AG04450 (cell line): ENCODE measurements around the gene PPP2R2C. TPM values are rescaled to one million over a fixed set of nuclear protein-coding genes. Genes with fewer than 3 reads are reported as not detected.

ENCODE experiments used
- CTCF ChIA-PET: fragments of 300-600, 350-600 bp; formaldehyde crosslinking; extraction: SDS; loops from one replicate; lab custom pipeline; 2022; ENCODE audit warnings: antibody characterized with exemption, inconsistent platforms; lab: Charles Lee
- POLR2A ChIA-PET: fragments of 350-600 bp; formaldehyde crosslinking; extraction: SDS; loops from one replicate; lab custom pipeline; 2021; ENCODE audit warnings: antibody characterized with exemption, inconsistent platforms; lab: Yijun Ruan, JAX
- DNase-seq: peaks from one replicate; pipeline ENCODE4 v3.0.0-alpha.2; 2011; ENCODE audit warnings: low read depth, low spot score
- H3K27ac ChIP-seq: one replicate; pipeline ENCODE4 v1.5.1; 2012; ENCODE audit warnings: low read depth, low read length, control low read depth
- H3K27me3 ChIP-seq: one replicate; pipeline ENCODE4 v1.6.0; 2012; ENCODE audit warnings: low read length; ENCODE audit not compliant: control insufficient read depth, insufficient read depth
- H3K4me3 ChIP-seq: 2 replicates; pipeline ENCODE4 v1.5.1; 2011; ENCODE audit warnings: mild to moderate bottlenecking, low read depth, low read length, control low read depth
- H3K9me3 ChIP-seq: 2 replicates; pipeline ENCODE4 v1.5.1; 2012; ENCODE audit warnings: low read length; ENCODE audit not compliant: control insufficient read depth, insufficient read depth
- polyA plus RNA-seq: library from polyadenylated mRNA; depleted of rRNA; stranded (reverse); fragments of >200 nt; gene quantifications from 2 replicates; pipeline ENCODE4 v1.2.3, GENCODE V29; 2011
- TF ChIP-seq, protein P1 (sequence below): IDR thresholded peaks from 2 replicates; pipeline ENCODE4 v1.5.1; 2011; ENCODE audit warnings: low read depth, low read length, control low read depth, inconsistent platforms

Gene PPP2R2C
- polyA plus RNA-seq, 1 experiment, result 0.07 TPM

DNA sequence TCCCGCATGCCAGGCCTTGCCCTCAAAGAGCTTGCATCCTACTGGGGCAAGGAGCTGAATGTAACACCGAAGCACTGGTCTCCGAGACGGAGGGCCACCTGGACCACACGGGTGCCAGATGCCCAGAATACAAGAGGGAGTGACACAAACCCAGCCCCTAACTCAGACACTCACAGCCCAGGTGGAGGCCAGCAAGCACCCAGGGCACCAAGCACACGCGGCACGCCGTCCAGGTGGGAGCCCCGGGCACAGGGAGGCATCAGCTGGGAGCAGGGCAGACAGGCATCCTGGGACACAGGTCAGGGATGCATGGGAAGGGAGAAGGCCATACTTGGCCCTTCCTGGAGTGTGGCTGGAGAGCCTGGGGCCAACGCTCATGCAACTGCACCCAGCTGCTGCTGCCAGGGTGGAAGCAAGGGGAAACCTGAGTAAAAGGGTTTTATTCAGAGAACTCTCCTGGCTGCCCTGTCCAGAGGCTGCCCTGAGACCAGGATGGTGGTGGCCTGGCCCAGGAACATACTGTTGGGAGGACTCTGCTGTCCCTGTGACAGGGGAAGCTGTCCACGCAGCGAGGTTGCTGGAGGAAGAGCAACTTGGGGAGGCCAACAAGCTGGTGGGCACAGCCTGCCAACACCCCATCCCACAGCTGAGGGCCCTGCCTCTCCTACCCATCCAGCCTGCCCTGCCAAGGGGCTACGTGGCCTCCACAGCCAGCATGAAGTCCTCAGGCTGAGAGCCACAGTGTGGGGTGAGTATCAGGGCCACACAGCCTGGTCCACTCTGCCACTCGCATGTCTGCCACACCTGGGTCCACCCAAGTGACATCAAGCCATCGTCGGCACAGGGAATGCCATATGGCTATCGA is 22.2 kb upstream of the PPP2R2C start:
- H3K27me3 ChIP-seq, result peaks cover 8% of the 10 kb centered on the region
- H3K9me3 ChIP-seq, result no peaks in the 10 kb centered on the region
- DNase-seq, result no peak
- H3K4me3 ChIP-seq, result no peak overlapping the region
- H3K27ac ChIP-seq, result no peak overlapping the region
- ChIA-PET POLR2A (no interaction called here), CTCF (no interaction called here)
- TF ChIP-seq, protein P1, sequence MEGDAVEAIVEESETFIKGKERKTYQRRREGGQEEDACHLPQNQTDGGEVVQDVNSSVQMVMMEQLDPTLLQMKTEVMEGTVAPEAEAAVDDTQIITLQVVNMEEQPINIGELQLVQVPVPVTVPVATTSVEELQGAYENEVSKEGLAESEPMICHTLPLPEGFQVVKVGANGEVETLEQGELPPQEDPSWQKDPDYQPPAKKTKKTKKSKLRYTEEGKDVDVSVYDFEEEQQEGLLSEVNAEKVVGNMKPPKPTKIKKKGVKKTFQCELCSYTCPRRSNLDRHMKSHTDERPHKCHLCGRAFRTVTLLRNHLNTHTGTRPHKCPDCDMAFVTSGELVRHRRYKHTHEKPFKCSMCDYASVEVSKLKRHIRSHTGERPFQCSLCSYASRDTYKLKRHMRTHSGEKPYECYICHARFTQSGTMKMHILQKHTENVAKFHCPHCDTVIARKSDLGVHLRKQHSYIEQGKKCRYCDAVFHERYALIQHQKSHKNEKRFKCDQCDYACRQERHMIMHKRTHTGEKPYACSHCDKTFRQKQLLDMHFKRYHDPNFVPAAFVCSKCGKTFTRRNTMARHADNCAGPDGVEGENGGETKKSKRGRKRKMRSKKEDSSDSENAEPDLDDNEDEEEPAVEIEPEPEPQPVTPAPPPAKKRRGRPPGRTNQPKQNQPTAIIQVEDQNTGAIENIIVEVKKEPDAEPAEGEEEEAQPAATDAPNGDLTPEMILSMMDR, result no peak

GRCh38 chr4:6493658-6494304 is 21.4 kb upstream of the PPP2R2C start:
- DNase-seq, result no peak
- TF ChIP-seq, protein P1, result no peak

GRCh38 chr4:6492861-6493657 is 20.6 kb upstream of the PPP2R2C start:
- Histone ChIP-seq H3K9me3 (no peaks in the 10 kb centered on the region), H3K27me3 (peaks cover 8% of the 10 kb centered on the region), H3K27ac (no peak overlapping the region), H3K4me3 (no peak overlapping the region)
- CTCF ChIA-PET, result interaction anchor here (0.7 kb wide), 1 partner anchor 637 kb away, joined by 3 read pairs; no protein-coding TSS in a partner anchor
- TF ChIP-seq, protein P1, result no peak
- DNase-seq, result no peak
- POLR2A ChIA-PET, result no interaction called here

More at GRCh38 chr4:6493658-6494304, 21.4 kb upstream of the PPP2R2C start:
- H3K9me3 ChIP-seq, result no peaks in the 10 kb centered on the region
- no peak overlapping the region for H3K27ac ChIP-seq
- H3K4me3 ChIP-seq, result no peak overlapping the region
- CTCF ChIA-PET, result interaction anchor here (0.7 kb wide), 1 partner anchor 636 kb away, joined by 3 read pairs; no protein-coding TSS in a partner anchor
- POLR2A ChIA-PET, result no interaction called here
- peaks cover 8% of the 10 kb centered on the region for H3K27me3 ChIP-seq

DNA sequence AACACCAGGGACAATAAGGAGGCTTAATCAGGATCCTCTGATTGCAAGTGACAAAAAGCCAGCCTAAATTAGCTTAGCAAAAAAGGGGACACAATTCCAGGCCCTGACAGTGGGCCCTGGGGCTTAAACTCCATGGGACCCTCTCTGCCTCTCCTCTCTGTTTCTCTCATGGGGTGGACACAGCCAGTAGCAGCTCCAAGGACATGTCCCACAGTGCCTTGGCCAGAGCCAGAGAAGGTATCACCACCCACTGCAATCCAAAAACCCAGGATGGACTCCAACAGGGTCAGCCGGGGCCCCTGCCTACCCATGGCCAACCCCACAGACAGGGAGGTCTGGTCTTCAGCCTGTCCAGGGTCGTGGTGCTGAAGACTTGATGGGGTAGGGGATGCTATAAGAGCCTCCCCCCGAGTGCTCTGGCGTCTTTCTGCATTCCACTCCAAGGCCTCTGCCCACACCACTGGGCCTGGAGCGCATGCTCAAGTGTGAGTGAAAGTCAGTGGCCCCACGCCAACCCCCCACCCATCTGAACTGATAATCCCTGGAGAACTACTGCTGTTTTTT is 19.7 kb upstream of the PPP2R2C start:
- POLR2A ChIA-PET, result no interaction called here
- Histone ChIP-seq H3K9me3 (no peaks in the 10 kb centered on the region), H3K27ac (no peak overlapping the region), H3K27me3 (peaks cover 8% of the 10 kb centered on the region), H3K4me3 (no peak overlapping the region)
- DNase-seq, result no peak
- TF ChIP-seq, protein P1, result no peak
- CTCF ChIA-PET, result no interaction called here
